Brain microvascular endothelial cell (primary cell): ENCODE measurements around the gene ATXN7.

Experiments
- DNase-seq: peaks from one replicate; pipeline ENCODE4 v3.0.0-alpha.2; 2020
- H3K27ac ChIP-seq: fragments of 250-450 bp; sonication (Bioruptor Pico); 2 replicates; pipeline ENCODE4 v1.5.1; 2020; ENCODE audit warnings: mild to moderate bottlenecking, moderate library complexity
- H3K27me3 ChIP-seq: fragments of 250-450 bp; sonication (Bioruptor Pico); replicated peaks from 2 replicates; pipeline ENCODE4 v1.5.1; 2020; ENCODE audit warnings: mild to moderate bottlenecking
- H3K36me3 ChIP-seq: fragments of 250-450 bp; sonication (Bioruptor Pico); replicated peaks from 2 replicates; pipeline ENCODE4 v1.5.1; 2020; ENCODE audit warnings: mild to moderate bottlenecking
- H3K4me3 ChIP-seq: 2 replicates; pipeline ENCODE4 v1.5.1; 2011; ENCODE audit warnings: low read depth, mild to moderate bottlenecking, control low read depth, low read length, moderate library complexity
- in situ Hi-C: cut with HindIII; loops from 2 replicates; pipeline ENCODE4 v1.10.0; 2017; ENCODE audit warnings: low sequenced_read_pairs, low pct_ligation_motif_present
- TF ChIP-seq, protein P1 (sequence below): IDR thresholded peaks from 2 replicates; pipeline ENCODE4 v1.5.1; 2011; ENCODE audit warnings: low read depth, mild to moderate bottlenecking, moderate library complexity, low read length, control low read depth, inconsistent platforms; ENCODE audit errors: missing control alignments

Gene ATXN7

DNA sequence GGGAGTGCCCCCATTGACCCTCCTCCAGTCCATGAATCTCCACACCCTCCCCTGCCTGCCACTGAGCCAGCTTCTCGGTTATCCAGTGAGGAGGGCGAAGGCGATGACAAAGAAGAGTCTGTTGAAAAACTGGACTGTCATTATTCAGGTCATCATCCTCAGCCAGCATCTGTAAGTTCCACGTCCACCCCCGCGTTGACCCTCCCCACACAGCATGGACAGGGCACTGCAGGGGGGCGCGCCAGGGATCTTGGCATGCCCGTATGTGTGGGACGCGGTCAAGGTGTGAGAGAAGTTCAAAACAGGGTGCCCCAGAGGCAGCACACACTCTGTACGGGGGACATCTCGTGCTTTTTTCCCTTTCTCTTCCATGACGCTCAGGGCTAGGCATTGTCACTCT lies 126.5 kb downstream of the ATXN7 start:
- in situ Hi-C loops = no loop called here
- no peak for DNase-seq
- H3K36me3 ChIP-seq = peaks cover 28% of the 10 kb centered on the region
- no peak overlapping the region for H3K4me3 ChIP-seq
- no peaks in the 10 kb centered on the region for H3K27me3 ChIP-seq
- TF ChIP-seq, protein P1, sequence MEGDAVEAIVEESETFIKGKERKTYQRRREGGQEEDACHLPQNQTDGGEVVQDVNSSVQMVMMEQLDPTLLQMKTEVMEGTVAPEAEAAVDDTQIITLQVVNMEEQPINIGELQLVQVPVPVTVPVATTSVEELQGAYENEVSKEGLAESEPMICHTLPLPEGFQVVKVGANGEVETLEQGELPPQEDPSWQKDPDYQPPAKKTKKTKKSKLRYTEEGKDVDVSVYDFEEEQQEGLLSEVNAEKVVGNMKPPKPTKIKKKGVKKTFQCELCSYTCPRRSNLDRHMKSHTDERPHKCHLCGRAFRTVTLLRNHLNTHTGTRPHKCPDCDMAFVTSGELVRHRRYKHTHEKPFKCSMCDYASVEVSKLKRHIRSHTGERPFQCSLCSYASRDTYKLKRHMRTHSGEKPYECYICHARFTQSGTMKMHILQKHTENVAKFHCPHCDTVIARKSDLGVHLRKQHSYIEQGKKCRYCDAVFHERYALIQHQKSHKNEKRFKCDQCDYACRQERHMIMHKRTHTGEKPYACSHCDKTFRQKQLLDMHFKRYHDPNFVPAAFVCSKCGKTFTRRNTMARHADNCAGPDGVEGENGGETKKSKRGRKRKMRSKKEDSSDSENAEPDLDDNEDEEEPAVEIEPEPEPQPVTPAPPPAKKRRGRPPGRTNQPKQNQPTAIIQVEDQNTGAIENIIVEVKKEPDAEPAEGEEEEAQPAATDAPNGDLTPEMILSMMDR = no peak
- no peak overlapping the region for H3K27ac ChIP-seq

DNA sequence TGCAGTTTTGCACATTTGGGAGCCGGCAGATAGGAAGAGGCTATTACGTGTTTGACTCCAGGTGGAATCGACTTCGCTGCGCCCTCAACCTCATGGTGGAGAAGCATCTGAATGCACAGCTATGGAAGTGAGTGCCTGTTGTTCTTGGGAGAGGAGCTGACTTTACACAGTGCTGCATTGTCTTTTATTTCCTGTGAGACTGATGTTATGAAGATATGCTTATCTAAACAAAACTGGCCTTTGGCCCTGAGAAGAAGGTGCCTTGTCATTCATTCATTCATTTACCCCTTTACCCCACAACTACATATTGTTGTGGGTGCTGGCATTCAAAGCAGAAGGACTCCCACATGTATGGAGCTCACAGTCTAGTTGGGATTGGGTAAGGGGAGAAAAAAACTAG lies 127.1 kb downstream of the ATXN7 start:
- in situ Hi-C loops = no loop called here
- Histone ChIP-seq H3K36me3 (peaks cover 32% of the 10 kb centered on the region), H3K27me3 (no peaks in the 10 kb centered on the region), H3K4me3 (no peak overlapping the region), H3K27ac (no peak overlapping the region)
- TF ChIP-seq, protein P1 = no peak
- no peak for DNase-seq

DNA sequence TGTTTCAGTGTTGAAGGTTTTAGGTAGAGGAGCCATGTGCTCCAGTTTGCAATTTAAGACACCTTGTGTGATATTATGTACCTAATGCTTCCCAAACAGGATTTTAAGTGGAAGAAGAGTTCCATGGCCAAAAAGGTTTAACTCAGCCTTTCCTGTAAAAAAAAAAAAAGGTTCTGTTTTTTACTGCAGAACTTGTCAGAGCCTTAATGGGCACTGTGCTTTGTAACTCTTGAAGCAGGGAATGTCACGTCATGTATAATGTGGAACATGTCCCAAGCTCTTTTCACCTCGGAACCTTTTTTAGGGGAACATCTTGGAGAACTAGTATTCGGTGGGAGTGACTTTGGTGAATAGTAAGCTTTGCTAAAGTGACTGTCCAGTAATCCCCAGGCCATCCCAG lies 128.0 kb downstream of the ATXN7 start:
- Histone ChIP-seq H3K27ac (no peak overlapping the region), H3K4me3 (no peak overlapping the region), H3K36me3 (peaks cover 39% of the 10 kb centered on the region), H3K27me3 (no peaks in the 10 kb centered on the region)
- TF ChIP-seq, protein P1 = no peak
- in situ Hi-C loops = no loop called here
- DNase-seq = no peak

DNA sequence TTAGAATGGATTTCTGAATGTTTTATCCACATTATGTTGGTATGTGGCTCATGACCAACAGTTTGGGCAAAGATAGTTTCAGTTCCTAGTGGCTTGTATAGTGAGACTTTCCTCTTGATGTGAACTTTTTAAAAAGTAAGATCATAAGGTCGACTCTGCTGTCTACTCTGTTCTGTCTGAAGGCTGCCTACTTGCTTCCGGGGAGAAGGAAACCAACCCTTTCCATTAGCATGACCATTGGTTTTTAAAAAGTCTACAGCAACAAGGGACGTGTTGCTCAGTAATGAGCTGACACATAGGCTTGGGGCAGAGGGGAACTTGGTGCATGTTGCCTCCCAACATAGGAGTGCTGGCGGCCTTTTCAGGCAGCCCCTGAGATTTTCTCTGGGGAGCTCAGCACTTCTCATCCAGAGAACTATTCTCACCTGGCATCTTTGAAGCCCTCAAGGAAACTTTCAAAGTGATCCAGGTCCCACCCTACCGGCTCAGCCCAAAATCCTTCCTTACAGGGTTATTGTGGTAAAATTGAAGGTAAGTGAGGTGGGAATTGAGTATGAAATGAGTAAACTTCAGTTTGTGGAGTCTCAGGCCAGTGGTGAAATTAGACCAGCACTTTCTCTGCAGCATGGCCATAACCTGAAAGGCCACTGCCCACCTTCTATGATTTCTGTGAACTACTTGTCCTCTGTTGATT lies 129.0 kb downstream of the ATXN7 start:
- Histone ChIP-seq H3K36me3 (peaks cover 42% of the 10 kb centered on the region), H3K27ac (no peak overlapping the region)

DNA sequence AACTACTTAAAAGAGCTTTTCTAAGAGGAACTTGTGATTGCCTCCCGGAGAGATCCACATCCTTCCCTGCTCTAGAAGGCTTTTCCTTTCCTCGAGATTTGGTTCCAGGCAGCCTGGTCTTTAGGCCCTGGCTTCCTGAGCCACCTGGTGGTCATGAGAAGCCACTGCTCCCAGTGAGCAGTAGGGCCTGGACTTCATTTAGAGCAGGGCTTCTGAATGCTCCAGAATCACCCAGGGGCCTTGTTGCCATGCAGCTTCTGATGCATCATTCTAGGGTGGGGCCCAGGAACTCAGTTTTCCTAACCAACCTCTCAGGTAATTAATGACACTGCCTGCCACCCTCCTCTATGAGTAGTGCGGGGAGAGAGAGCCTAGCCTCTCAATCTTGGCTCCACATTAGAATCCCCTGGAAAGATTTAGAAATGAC lies 130.0 kb downstream of the ATXN7 start:
- TF ChIP-seq, protein P1 = peak; percentile 99
- peak; percentile 63 for DNase-seq
- Histone ChIP-seq H3K27me3 (no peaks in the 10 kb centered on the region), H3K27ac (no peak overlapping the region), H3K36me3 (peaks cover 40% of the 10 kb centered on the region), H3K4me3 (no peak overlapping the region)
- in situ Hi-C loops = no loop called here

More for the DNA sequence above, 129.0 kb downstream of the ATXN7 start:
- no peak overlapping the region for H3K4me3 ChIP-seq
- DNase-seq = no peak
- H3K27me3 ChIP-seq = no peaks in the 10 kb centered on the region
- in situ Hi-C loops = no loop called here
- TF ChIP-seq, protein P1 = no peak

DNA sequence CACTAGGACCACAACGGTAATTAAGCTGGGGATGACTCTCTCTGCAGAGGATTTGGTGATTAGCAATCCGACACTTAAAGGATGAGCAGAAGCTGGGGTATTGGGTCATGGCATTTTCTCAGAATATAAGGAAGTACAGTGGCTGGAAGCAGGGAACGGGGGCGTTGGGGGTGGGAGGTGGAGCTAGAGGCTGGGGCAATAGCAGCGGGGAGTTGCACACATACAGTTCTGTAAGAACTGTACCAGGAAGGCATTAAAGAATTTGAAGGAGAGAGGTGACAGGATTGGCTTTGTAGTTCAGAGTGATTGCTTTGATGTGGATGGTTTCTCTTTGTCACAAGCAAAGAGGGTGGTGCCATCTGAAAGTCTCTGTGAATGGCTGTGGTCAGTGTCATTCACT lies 131.4 kb downstream of the ATXN7 start:
- no peak for DNase-seq
- H3K27ac ChIP-seq = no peak overlapping the region
- in situ Hi-C loops = no loop called here
- TF ChIP-seq, protein P1 = no peak
- peaks cover 42% of the 10 kb centered on the region for H3K36me3 ChIP-seq
- no peak overlapping the region for H3K4me3 ChIP-seq
- no peaks in the 10 kb centered on the region for H3K27me3 ChIP-seq
